Activated CD4-positive, alpha-beta memory T cell treated with anti-CD3 and anti-CD28 coated beads for 36 hours (primary cell): ENCODE measurements around the gene CAPZB. TPM values are rescaled to one million over a fixed set of nuclear protein-coding genes. Genes with fewer than 3 reads are reported as not detected.
A peak's percentile ranks its signal among the peaks of the same experiment; 100 is the strongest.

Experiments
- CTCF ChIA-PET: fragments of 350-600 bp; sonication (Branson Sonifier 250); formaldehyde crosslinking; loops from one replicate; lab custom pipeline; 2021; ENCODE audit warnings: antibody characterized with exemption, inconsistent platforms; lab: Charles Lee
- POLR2A ChIA-PET: fragments of 350-600 bp; sonication (Branson Sonifier 250); formaldehyde crosslinking; loops from one replicate; lab custom pipeline; 2021; ENCODE audit warnings: antibody characterized with exemption; lab: Charles Lee
- DNase-seq: peaks from one replicate; pipeline ENCODE4 v3.0.0-alpha.2; 2020
- H3K27ac Mint-ChIP-seq: one replicate; pipeline ENCODE4 v1.8.0; 2021; ENCODE audit warnings: mixed read lengths
- H3K27me3 Mint-ChIP-seq: one replicate; pipeline ENCODE4 v1.8.0; 2021; ENCODE audit warnings: mixed read lengths
- H3K36me3 Mint-ChIP-seq: one replicate; pipeline ENCODE4 v1.8.0; 2021; ENCODE audit warnings: mixed read lengths
- H3K4me1 Mint-ChIP-seq: one replicate; pipeline ENCODE4 v1.8.0; 2021; ENCODE audit warnings: low read depth, mixed read lengths
- H3K4me3 Mint-ChIP-seq: one replicate; pipeline ENCODE4 v1.8.0; 2021; ENCODE audit warnings: mild to moderate bottlenecking, mixed read lengths
- H3K9me3 Mint-ChIP-seq: one replicate; pipeline ENCODE4 v1.8.0; 2021; ENCODE audit warnings: mixed read lengths
- intact Hi-C: fragments of 100-400 bp; cut with micrococcal nuclease; formaldehyde crosslinking; loops from one replicate; pipeline ENCODE4 v1.15.1; 2023
- total RNA-seq, 2 experiments: library from RNA; stranded (reverse); gene quantifications; one replicate each; pipeline ENCODE4 v1.2.3, GENCODE V29; 2021

Gene CAPZB
- total RNA-seq, 2 experiments from 2014 or later: 388 to 419 TPM

DNA sequence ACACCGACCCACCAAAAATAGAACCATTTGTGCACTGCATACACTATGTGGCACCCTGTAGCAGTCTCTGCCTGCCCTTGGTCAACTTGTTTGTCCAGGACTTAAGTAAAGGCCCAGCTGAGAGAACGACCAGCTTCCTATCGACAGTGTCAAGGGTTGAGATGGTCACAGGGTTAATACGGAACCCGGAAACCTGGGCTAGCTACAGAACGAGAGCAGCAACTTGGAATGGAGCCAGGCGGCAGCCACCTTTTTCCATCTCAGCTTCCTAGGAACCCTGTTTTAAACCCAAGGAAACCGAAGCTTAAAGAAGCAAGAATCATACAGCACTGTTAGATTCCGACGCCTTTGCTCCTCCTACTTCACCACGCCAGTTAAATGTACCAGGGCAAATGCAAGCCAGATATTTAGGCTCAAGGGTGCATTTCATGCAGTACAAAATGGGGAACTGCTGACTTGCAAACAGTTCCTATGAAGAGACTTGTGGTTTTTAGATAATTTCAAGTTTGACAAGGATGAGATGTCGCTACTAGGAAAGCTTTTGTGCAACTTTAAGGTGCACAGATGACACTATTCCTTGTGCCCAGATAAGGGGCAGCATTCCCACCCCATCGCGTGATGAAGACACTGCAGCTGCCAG, 137.7 kb downstream of the CAPZB start:
- Mint-ChIP-seq H3K36me3 (peaks cover 19% of the 10 kb centered on the region), H3K27ac (no peak overlapping the region), H3K9me3 (no peaks in the 10 kb centered on the region), H3K27me3 (no peaks in the 10 kb centered on the region), H3K4me3 (no peak overlapping the region), H3K4me1 (no peaks in the 10 kb centered on the region)
- ChIA-PET CTCF (interaction anchor here (0.6 to 1.5 kb wide), 4 partner anchors 15 to 866 kb away, joined by 3 to 4 read pairs (median 4); no protein-coding TSS in a partner anchor), POLR2A (interaction anchor here (1.0 kb wide), 1 partner anchor 299 kb away, joined by 5 read pairs; no protein-coding TSS in a partner anchor)
- no peak for DNase-seq
- intact Hi-C loops: no loop called here

DNA sequence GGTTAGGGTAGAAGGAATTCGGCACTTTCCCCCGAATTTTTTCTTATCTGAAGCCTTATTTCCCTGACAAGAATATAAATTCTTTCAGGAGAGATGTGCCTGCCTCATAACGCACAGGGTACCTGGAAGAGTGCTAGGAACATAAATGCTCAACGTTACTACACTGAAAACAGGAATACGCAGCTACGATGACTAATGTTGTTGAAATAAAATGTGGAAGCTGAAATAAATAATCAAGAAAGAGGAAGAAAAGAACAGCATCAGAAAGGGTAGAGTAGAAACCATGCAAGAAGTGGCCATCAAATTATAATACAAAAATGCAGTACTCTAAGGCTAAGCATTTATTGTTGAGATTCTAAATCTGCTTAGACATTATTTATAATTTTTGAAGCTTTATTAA, 139.3 kb downstream of the CAPZB start:
- no peak for DNase-seq
- Mint-ChIP-seq H3K27me3 (no peaks in the 10 kb centered on the region), H3K9me3 (no peaks in the 10 kb centered on the region), H3K27ac (no peak overlapping the region), H3K4me1 (peaks cover 3% of the 10 kb centered on the region), H3K36me3 (peaks cover 20% of the 10 kb centered on the region), H3K4me3 (no peak overlapping the region)
- POLR2A ChIA-PET: no interaction called here
- CTCF ChIA-PET: interaction anchor here (0.7 to 5.6 kb wide), 5 partner anchors 9 to 308 kb away, joined by 3 to 53 read pairs (median 5); no protein-coding TSS in a partner anchor
- intact Hi-C loops: no loop called here

DNA sequence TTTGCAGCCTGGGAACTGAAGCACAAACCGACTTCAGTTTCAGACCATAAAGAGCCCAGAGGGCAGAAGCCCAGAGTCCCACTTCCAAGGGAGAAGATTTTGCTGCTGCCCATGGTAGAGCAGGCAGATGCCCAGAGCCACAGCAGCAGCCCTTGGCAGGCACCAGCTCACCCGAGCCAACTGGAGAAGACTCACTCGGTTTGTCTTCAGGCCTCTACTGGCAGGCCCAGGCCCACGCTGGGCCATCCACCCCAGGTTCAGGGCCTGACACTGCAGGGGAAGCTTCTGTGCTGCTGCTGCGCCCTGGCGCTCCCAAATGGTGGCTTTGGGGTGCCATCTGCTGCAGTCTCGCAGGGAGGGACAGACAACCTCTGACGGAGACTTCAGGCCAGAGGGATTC, 139.9 kb downstream of the CAPZB start:
- no peak for DNase-seq
- H3K27me3 Mint-ChIP-seq: no peaks in the 10 kb centered on the region
- H3K4me1 Mint-ChIP-seq: peaks cover 3% of the 10 kb centered on the region
- no peak overlapping the region for H3K4me3 Mint-ChIP-seq
- H3K36me3 Mint-ChIP-seq: peaks cover 22% of the 10 kb centered on the region
- H3K27ac Mint-ChIP-seq: no peak overlapping the region
- POLR2A ChIA-PET: no interaction called here
- H3K9me3 Mint-ChIP-seq: no peaks in the 10 kb centered on the region
- CTCF ChIA-PET: interaction anchor here (1.0 to 5.6 kb wide), 7 partner anchors 9 to 317 kb away, joined by 3 to 53 read pairs (median 5); no protein-coding TSS in a partner anchor
- intact Hi-C loops: no loop called here

DNA sequence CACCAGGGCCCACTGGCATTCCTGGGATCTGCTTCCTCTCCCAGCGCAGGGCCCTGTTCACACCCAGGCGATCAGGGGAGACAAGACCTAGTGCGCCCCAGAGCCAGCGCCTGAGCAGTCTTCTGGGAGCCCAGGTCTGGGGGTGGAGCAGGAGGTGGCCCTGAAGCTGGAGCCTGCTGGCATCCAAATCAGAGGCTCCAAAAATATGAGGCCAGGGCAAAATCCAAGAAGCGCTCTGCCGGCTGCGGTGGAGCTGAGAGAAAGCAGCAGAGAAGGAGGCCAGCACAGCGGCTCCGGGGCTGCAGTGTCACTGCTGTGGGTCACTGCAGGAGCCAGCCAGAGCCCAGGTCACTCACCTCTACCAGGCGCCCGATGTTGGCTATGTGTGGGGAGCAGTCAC, 140.5 kb downstream of the CAPZB start:
- ChIA-PET CTCF (interaction anchor here (1.0 to 5.6 kb wide), 9 partner anchors 11 to 317 kb away, joined by 3 to 53 read pairs (median 5); no protein-coding TSS in a partner anchor), POLR2A (no interaction called here)
- intact Hi-C loops: loop anchor here (1.0 kb wide), 1 partner anchor 237 kb away; no protein-coding TSS in a partner anchor
- Mint-ChIP-seq H3K27me3 (no peaks in the 10 kb centered on the region), H3K27ac (no peak overlapping the region), H3K4me3 (no peak overlapping the region), H3K36me3 (peaks cover 16% of the 10 kb centered on the region), H3K9me3 (no peaks in the 10 kb centered on the region), H3K4me1 (peaks cover 3% of the 10 kb centered on the region)
- no peak for DNase-seq

DNA sequence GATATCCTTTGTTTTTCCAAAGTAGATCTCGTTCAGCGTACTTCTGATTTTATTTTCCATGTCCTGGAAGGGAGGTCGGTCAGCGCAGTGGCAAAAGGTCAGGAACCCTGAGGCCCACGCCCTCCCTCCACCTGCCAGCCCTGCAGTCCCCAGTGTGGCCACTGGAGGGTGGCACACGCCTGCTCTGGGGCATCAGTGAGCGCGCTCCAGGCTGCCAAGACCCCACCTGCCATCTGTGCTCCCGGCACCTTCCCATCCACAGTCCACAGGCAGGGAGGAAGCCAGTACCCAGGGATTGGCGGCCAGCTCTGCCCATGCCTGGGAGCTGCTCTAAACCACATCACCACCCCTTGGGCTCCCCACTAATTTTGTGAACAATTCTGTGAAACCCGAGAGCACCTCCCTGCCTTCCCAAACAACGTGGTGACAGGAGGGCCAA, 140.9 kb downstream of the CAPZB start:
- Mint-ChIP-seq H3K36me3 (peaks cover 16% of the 10 kb centered on the region), H3K9me3 (no peaks in the 10 kb centered on the region), H3K27ac (no peak overlapping the region), H3K4me3 (no peak overlapping the region), H3K4me1 (peaks cover 3% of the 10 kb centered on the region), H3K27me3 (no peaks in the 10 kb centered on the region)
- ChIA-PET CTCF (interaction anchor here (0.6 to 5.6 kb wide), 11 partner anchors 11 to 318 kb away, joined by 3 to 53 read pairs (median 4); no protein-coding TSS in a partner anchor), POLR2A (no interaction called here)
- intact Hi-C loops: loop anchor here (1.0 kb wide), 1 partner anchor 238 kb away; no protein-coding TSS in a partner anchor
- DNase-seq: peak; percentile 60

DNA sequence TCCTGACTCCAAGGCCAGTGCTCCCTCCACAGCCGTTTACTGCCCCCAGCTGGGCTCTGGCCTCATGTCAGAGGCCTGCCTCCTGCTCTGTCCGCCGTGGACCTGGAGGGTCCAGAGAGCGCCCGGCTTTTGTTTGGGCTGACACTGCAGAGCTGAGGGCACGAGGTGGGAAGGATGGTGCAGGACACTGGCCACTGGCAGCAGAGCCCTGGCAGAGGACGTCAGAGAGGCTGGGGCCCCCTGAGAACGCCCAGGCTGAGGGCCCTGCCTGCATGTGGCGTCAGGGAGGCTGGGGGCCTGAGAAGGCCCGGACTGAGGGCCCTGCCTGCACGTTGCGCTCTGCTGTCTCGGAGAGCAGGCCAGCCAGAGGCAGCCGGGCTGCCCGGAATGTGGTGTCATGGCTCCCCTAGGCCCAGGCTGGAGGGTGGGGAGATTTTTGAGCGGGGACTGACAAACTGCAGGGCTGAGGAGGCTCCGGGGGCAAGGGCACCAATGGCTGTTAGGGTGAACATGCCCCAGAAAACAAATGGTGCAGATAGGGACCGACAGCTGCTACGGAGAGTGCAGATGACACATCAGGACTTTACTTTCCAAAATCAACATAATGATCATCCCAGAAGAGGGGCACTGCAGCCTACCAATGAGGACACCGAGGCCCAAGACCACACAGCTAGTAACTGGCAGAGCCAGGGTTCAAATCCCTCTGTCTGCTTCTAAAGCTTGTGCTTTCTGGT, 141.6 kb downstream of the CAPZB start:
- intact Hi-C loops: loop anchor here (1.0 kb wide), 1 partner anchor 239 kb away; no protein-coding TSS in a partner anchor
- POLR2A ChIA-PET: no interaction called here
- H3K27me3 Mint-ChIP-seq: no peaks in the 10 kb centered on the region
- H3K4me3 Mint-ChIP-seq: no peak overlapping the region
- peaks cover 3% of the 10 kb centered on the region for H3K4me1 Mint-ChIP-seq
- peaks cover 21% of the 10 kb centered on the region for H3K36me3 Mint-ChIP-seq
- CTCF ChIA-PET: interaction anchor here (0.6 to 5.6 kb wide), 15 partner anchors 10 to 360 kb away, joined by 3 to 53 read pairs (median 4); no protein-coding TSS in a partner anchor
- no peaks in the 10 kb centered on the region for H3K9me3 Mint-ChIP-seq
- DNase-seq: no peak
- H3K27ac Mint-ChIP-seq: no peak overlapping the region

DNA sequence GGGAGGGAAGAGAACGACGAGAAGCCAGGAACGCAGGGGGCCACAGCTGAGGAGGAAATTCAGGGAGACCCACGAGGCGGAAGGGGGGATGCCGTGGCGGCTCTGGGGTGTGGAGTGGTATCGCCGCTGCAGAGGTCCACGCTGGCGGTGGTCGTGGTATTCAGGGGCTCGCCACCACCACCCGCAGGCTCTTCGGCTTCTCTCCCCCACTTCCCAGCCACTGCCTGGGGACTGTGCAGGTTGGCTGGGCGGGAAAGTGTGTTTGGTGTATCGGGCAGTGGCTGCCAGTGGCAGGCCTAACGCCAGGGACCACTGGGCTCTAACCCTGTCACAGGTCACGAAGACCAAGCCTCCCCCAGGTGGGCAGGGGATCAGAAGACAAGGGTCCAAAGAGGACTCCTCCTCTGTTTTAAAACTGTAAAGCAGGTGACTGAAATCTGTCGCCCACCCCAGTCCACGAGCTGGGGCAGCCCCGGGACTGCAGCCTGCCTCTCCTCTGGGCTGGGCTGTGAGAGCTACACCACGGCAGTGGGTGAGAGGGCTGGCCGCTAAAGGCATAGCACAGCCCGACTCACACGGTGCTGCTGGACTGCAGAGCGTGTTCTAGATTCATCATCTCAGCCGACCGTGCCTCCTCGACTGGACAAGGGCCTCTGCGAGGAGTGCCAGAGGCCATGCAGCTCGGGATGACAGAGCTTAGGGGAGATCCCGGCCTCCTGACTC, 142.3 kb downstream of the CAPZB start:
- H3K27ac Mint-ChIP-seq: no peak overlapping the region
- intact Hi-C loops: no loop called here
- peaks cover 24% of the 10 kb centered on the region for H3K36me3 Mint-ChIP-seq
- no peaks in the 10 kb centered on the region for H3K9me3 Mint-ChIP-seq
- ChIA-PET POLR2A (no interaction called here), CTCF (interaction anchor here (0.7 to 5.6 kb wide), 13 partner anchors 8 to 361 kb away, joined by 3 to 53 read pairs (median 4); partner anchors contain the start of gene SLC66A1)
- H3K27me3 Mint-ChIP-seq: no peaks in the 10 kb centered on the region
- H3K4me3 Mint-ChIP-seq: no peak overlapping the region
- no peak for DNase-seq
- H3K4me1 Mint-ChIP-seq: peaks cover 3% of the 10 kb centered on the region

DNA sequence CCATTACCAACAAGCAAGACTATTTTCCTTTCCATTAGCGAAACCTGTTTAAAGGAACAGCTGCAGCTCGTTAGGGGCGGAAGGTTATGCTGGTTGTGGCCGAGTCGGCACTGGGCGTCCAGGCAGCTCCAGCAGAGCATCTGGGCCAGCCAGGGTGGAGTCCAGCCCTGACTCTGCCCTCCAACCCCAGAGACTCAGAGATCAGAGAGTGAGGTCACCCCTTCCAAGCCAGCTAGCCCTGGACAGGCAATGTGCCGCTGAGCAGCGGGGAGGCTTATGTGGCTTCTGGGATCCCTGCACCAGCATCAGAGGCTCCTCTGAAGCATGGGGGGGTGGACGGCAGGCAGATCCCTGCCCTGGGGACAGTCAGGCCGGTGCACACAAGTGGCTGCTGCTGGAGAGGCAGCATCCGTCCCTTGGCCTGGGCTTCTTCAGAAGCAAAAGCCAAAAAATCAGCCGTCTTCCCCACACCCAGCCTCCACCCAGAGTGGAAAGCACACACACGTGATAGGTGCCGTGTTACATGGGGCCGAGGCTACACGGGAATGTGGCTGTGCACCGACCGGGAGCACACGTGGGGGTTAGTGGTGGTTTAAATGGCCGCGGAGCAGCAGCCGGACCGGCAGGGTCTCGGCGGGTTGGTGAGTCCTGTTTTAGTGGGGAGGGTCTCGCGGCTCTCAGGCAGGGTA, 143.1 kb downstream of the CAPZB start:
- peak overlapping the region; percentile 0 for H3K27ac Mint-ChIP-seq
- no peak for DNase-seq
- H3K9me3 Mint-ChIP-seq: no peaks in the 10 kb centered on the region
- intact Hi-C loops: no loop called here
- no peaks in the 10 kb centered on the region for H3K27me3 Mint-ChIP-seq
- H3K4me3 Mint-ChIP-seq: no peak overlapping the region
- H3K36me3 Mint-ChIP-seq: peaks cover 25% of the 10 kb centered on the region
- POLR2A ChIA-PET: no interaction called here
- CTCF ChIA-PET: interaction anchor here (0.6 to 5.6 kb wide), 16 partner anchors 9 to 362 kb away, joined by 3 to 53 read pairs (median 4); partner anchors contain the start of gene SLC66A1
- peaks cover 10% of the 10 kb centered on the region for H3K4me1 Mint-ChIP-seq

DNA sequence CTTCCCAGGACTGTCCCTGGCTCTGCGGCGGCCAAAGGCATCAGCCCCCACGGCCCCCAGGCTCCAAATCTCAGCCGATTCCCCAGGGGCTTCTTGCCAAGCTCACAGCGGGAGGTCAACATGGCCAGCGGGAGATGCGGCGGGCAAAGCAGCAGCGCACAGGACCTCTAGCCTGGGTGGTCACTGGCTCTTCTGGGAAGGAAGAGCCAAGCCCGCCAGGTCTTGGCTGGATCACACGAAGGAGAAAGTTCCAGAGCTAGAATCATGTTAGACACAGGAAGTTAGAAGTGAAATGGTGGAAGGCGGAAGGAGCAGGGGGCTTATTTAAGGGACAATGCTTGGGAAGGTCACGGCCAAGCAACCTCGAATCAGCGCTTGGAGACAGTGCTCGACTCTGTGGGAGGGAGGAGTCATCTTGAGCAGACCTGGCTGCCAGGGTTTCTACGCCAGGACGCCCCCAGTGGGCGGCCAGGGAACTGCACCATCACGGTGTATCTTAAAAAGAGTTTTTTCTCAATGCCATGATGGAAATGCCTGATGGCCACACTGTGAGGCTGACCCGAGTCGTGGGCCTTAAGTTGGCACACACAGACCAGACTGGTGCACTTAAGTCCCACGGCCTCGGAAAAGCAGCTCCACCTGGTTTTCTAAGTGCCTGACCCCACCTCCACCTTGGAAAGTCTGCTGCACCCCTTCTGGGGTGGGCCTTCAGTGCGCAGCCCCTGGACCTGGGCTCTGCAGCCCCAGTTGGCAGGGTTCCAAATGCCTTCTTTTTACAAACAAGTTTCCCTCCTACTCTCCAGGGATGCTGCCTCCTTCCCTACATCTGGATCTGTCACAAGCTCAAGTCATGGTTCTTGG, 143.9 kb downstream of the CAPZB start:
- DNase-seq: peak; percentile 86
- intact Hi-C loops: loop anchor here (1.0 kb wide), 1 partner anchor 312 kb away; no protein-coding TSS in a partner anchor
- CTCF ChIA-PET: interaction anchor here (0.8 to 5.6 kb wide), 14 partner anchors 9 to 319 kb away, joined by 3 to 53 read pairs (median 4); partner anchors contain the start of gene SLC66A1
- no peaks in the 10 kb centered on the region for H3K27me3 Mint-ChIP-seq
- H3K9me3 Mint-ChIP-seq: no peaks in the 10 kb centered on the region
- POLR2A ChIA-PET: no interaction called here
- no peak overlapping the region for H3K4me3 Mint-ChIP-seq
- H3K4me1 Mint-ChIP-seq: peaks cover 18% of the 10 kb centered on the region
- H3K36me3 Mint-ChIP-seq: peaks cover 25% of the 10 kb centered on the region
- peak overlapping the region; percentile 0 for H3K27ac Mint-ChIP-seq

DNA sequence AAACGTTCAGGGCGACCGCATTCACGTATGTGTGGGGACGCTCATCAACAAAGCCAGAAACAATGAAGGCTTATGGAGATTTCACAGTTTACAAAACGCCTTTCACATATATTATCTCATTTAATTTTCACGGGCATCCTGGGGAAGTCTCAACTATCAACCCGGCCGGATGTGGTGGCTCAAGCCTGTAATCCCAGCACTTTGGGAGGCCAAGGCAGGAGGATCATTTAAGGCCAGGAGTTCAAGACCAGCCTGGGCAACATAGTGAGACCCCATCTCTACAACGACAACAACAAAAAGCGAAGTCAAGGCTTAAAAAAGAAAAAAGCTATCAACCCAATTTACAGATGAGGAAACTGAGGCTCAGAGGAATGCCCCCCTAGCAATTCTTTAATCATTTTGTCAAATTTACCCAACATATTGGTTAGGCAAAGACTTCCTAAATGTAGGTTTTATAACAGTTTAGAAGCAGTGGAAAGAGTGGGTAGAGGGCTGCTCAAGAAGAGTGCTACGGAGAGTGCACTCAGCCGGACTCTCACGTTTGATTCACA, 144.9 kb downstream of the CAPZB start:
- Mint-ChIP-seq H3K36me3 (peaks cover 25% of the 10 kb centered on the region), H3K27me3 (no peaks in the 10 kb centered on the region), H3K4me1 (peaks cover 27% of the 10 kb centered on the region), H3K4me3 (no peak overlapping the region), H3K27ac (no peak overlapping the region), H3K9me3 (no peaks in the 10 kb centered on the region)
- intact Hi-C loops: no loop called here
- CTCF ChIA-PET: interaction anchor here (0.8 to 5.6 kb wide), 3 partner anchors 9 to 242 kb away, joined by 4 to 53 read pairs (median 6); no protein-coding TSS in a partner anchor
- POLR2A ChIA-PET: no interaction called here
- DNase-seq: no peak
